Stomach (tissue), 9 donors: Measurements from ENCODE around the gene TMEM236. TPM values are rescaled to one million over a fixed set of nuclear protein-coding genes. Genes with fewer than 3 reads are reported as not detected.

Experiments
- DNase-seq, 2 donors: peaks; one replicate each; pipeline versions ENCODE4 v3.0.0 to v3.0.0-alpha.2; 2013 to 2019
- H3K27ac ChIP-seq, 5 donors: fragments of 200-600 bp in 4 of 5; sonication (generic) in 4 of 5; one replicate each; pipeline ENCODE4 v1.5.1; 2013 to 2019; ENCODE audit warnings: mild to moderate bottlenecking in 1 of 5, moderate library complexity in 1 of 5
- H3K27me3 ChIP-seq, 3 donors: fragments of 200-600 bp; sonication (generic); one replicate each; pipeline ENCODE4 v1.5.1; 2017 to 2019; ENCODE audit warnings: mixed run types in 1 of 3
- H3K36me3 ChIP-seq, 4 donors: fragments of 200-600 bp; sonication (generic); 1 replicate in 3 of 4; 2 replicates in 1 of 4; pipeline ENCODE4 v1.5.1; 2016 to 2019
- H3K4me1 ChIP-seq, 4 donors: fragments of 200-600 bp; sonication (generic); one replicate each; pipeline ENCODE4 v1.5.1; 2016 to 2019
- H3K4me3 ChIP-seq, 4 donors: fragments of 200-600 bp; sonication (generic) in 3 of 4; one replicate each; pipeline ENCODE4 v1.5.1; 2016 to 2019; ENCODE audit warnings: mild to moderate bottlenecking in 1 of 4
- H3K9me3 ChIP-seq, 4 donors: fragments of 200-600 bp; sonication (generic); one replicate each; pipeline ENCODE4 v1.5.1; 2016 to 2019
- CTCF ChIP-seq, 7 experiments: fragments of 450-650 bp in 4 of 7; fragments of 200-600 bp in 3 of 7; sonication (generic) in 3 of 7; IDR thresholded peaks; one replicate each; pipeline ENCODE4 v1.5.1; 2016 to 2019; ENCODE audit warnings: antibody characterized with exemption in 7 of 7, control low read depth in 2 of 7, mild to moderate bottlenecking in 1 of 7
- EP300 ChIP-seq: sonication (generic); formaldehyde crosslinking; IDR thresholded peaks from one replicate; pipeline ENCODE4 v1.6.1; 2017; ENCODE audit warnings: antibody characterized with exemption
- POLR2A ChIP-seq, 4 donors: fragments of 450-650 bp; IDR thresholded peaks; one replicate each; pipeline ENCODE4 v1.6.1; 2016; ENCODE audit warnings: antibody characterized with exemption in 4 of 4, control low read depth in 2 of 4, mild to moderate bottlenecking in 1 of 4, moderate library complexity in 1 of 4
- POLR2AphosphoS5 ChIP-seq, 3 donors: sonication (generic); formaldehyde crosslinking; IDR thresholded peaks; one replicate each; pipeline ENCODE4 v1.6.1; 2016; ENCODE audit warnings: antibody characterized with exemption in 3 of 3
- WGBS, 5 donors: extraction: QIAGEN DNeasy Blood & Tissue Kit in 3 of 5; methylation state at CpG; one replicate each; pipeline versions ENCODE4 v1.1.5 to v1.1.7; 2013 to 2018; 5-methylcytosine and 5-hydroxymethylcytosine counted together
- intact Hi-C: fragments of 100-400 bp; cut with DNase I; formaldehyde crosslinking; loops from one replicate; pipeline ENCODE4 v1.15.1; 2023; ENCODE audit warnings: low total_unique reads
- polyA plus RNA-seq, 3 donors: library from polyadenylated mRNA; stranded (reverse); fragments of 200-250 nt; gene quantifications; one replicate each; pipeline ENCODE4 v1.2.3, GENCODE V29; 2013
- total RNA-seq, 5 donors: library from RNA; depleted of rRNA; stranded (reverse); fragments of >200 nt; gene quantifications; one replicate each; pipeline versions ENCODE4 v1.1.0 to v1.2.3, GENCODE V29; 2014 to 2016
- donor health status: healthy with polysubstance abuse.
- donor health status: Bipolar disorder and iron deficiency.
- donor health status: healthy.

TMEM236 gene
- total and polyA plus RNA-seq, 8 donors: 0.08 to 9.6 (median 1.3) TPM; not detected in 2

DNA sequence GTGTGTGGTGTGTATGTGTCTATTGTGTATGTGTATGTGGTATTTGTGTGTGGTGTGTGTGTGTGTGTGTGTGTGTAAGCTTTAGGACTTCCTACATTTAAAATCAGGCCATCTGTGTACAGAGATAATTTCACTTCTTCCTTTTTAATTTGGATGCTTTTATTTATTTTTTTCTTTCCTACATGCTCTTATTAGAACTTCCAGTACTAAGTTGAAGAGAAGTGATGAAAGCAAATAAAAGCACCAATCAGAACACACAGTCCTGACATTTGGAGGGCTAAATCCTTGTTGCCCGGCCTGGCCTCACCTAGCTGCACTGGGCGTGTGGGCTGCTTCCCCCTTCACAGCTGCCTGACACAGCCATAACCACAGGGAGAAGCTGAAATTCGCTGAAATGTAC is 53.3 kb downstream of the TMEM236 start:
- no peaks in the 10 kb centered on the region for H3K4me1 ChIP-seq
- DNase-seq: no peak
- H3K36me3 ChIP-seq: no peaks in the 10 kb centered on the region
- intact Hi-C loops: no loop called here
- no peaks in the 10 kb centered on the region for H3K27me3 ChIP-seq
- H3K4me3 ChIP-seq: no peak overlapping the region
- H3K9me3 ChIP-seq: no peaks in the 10 kb centered on the region
- TF ChIP-seq EP300 (no peak), POLR2A (IDR thresholded peaks at IDR 0.05) (no peak), POLR2AphosphoS5 (IDR thresholded peaks at IDR 0.05) (no peak), CTCF (IDR thresholded peaks at IDR 0.05) (no peak)
- WGBS, 5 donors: 55 to 88% (median 63%) methylated on average over 3 of the region's 3 CpGs
- H3K27ac ChIP-seq: no peak overlapping the region

DNA sequence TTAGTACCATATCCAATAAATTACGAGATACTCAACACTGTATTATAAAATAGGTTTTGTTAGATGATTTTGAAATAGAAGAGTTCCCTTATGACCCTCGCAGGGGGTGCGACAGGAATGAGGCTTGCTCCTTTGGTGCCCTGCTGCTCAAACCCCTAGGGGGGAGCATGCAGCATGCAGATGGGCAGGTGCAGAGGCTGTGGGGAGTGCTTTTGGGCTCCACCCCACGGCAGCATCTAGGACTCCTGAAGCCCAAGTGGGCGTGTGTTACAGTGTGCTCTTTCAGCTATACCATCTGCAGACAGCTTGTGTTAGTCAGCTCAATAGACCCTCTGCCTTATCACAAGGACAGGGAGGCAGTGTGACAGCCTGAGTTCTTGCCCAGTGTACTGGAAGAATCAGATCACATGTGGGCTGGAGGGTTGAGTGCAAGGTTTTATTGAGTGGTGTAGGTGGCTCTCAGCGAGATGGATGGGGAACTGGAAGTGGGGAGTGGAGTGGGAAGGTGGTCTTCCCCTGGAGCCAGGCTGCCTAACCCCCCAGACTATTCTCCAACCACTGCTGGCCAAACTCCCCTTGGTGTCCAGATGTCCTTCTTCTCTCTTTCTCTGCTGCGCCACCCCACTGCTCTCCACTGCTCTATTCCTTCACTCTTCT is 54.0 kb downstream of the TMEM236 start:
- intact Hi-C loops: no loop called here

DNA sequence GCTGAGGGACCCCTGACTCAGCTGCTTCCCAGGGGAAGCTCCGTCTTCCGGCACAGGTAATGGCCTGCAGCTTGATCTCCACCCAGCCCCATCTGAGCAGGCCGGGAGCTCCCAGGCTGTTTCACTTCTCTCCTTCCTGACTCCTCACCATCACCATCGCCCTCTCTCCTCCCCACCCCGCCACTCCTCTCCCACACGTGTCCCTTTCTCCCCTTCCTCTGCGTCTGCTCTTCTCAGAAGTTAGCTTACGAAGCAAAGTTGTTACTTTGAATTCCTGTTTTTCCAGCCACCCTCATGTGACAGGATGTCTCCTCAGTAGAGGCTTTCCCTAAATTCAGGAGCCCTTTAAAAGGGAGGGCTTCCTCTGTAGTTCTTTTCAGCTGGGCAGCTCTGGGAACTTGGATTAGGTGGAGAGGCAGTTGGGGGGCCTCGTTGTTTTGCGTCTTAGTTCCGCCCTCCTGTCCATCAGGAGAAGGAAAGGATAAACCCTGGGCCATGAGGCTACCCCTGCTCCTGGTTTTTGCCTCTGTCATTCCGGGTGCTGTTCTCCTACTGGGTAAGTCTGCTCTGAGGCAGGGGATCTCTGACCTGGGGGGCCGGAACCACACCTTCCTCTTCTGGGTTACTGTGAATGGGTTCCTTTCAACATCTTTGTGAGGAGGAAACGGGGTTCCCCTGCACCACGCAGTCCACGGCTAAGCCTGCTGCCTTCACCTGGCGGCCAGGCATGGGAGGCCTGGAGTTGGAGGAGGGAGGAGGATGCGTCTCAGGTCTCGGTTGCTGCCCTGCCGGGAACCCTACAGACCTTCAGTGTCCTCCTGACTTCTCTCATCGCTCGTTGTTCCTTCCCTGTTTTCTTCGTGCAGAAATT is 57.2 kb downstream of the TMEM236 start, which contains the start of gene MRC1:
TSS of gene MRC1 (plus strand) at position 378 of the 871 bp plus-strand sequence. CDS start at position 496, 118 bp downstream.
- peak within 1 kb of the TSS in 2 of 5 donors; percentile 14 to 17 for H3K27ac ChIP-seq
- H3K4me3 ChIP-seq: peak within 1 kb of the TSS in 3 of 4 donors; percentile 13 to 32 (median 18)
- intact Hi-C loops: no loop called here
- 66 to 75% (median 69%) methylated on average over 23 of the region's 23 CpGs for WGBS, 5 donors
- no peaks in the 10 kb centered on the region for H3K36me3 ChIP-seq
- H3K9me3 ChIP-seq: no peaks in the 10 kb centered on the region
- TF ChIP-seq CTCF (IDR thresholded peaks at IDR 0.05) (no peak), POLR2AphosphoS5 (IDR thresholded peaks at IDR 0.05) (no peak), POLR2A (IDR thresholded peaks at IDR 0.05) (no peak), EP300 (no peak)
- DNase-seq: no peak
- H3K4me1 ChIP-seq: no peaks in the 10 kb centered on the region
- H3K27me3 ChIP-seq: no peaks in the 10 kb centered on the region

More for the DNA sequence above, 54.0 kb downstream of the TMEM236 start:
- H3K27ac ChIP-seq: no peak overlapping the region
- no peak for DNase-seq
- WGBS, 5 donors: 43 to 77% (median 60%) methylated on average over 7 of the region's 7 CpGs
- H3K36me3 ChIP-seq: no peaks in the 10 kb centered on the region
- no peaks in the 10 kb centered on the region for H3K9me3 ChIP-seq
- TF ChIP-seq CTCF (IDR thresholded peaks at IDR 0.05): no peak
- TF ChIP-seq EP300: no peak
- no peak for TF ChIP-seq POLR2AphosphoS5 (IDR thresholded peaks at IDR 0.05)
- no peak for TF ChIP-seq POLR2A (IDR thresholded peaks at IDR 0.05)
- H3K27me3 ChIP-seq: no peaks in the 10 kb centered on the region
- H3K4me3 ChIP-seq: no peak overlapping the region
- H3K4me1 ChIP-seq: no peaks in the 10 kb centered on the region

DNA sequence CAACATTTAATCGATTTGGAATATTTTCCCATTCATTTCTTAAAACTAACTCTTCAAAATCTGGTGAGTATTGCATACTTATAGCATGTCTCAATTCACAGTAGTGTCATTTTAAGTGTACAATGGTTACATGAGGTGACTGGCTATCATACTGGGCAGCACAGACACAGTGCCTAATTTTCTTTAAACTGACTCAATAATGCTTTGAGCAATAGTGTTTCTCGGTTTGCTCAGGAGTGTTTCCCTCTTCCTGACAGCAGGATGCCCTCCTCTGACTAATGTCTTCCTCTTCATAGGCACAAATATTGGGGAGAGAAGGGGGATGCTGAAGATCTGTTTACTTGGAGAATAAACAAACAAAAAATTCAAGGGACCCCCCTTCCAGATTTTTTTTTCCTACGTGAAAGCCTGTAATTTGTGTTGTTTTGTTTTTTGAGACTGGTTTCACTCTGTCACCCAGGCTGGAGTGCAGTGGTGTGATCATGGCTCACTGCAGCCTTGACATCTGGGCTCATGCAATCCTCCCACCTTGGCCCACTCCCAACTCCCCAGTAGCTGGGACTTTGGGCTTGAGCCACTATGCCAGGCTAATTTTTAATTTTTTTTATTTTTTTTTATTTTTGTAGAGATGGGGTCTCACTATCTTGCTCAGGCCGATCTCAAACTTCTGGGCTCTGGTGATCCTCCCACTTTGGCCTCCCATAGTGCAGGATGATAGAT is 59.3 kb downstream of the TMEM236 start:
- intact Hi-C loops: no loop called here
- no peak for DNase-seq
- 70 to 81% (median 77%) methylated on average over 4 of the region's 4 CpGs for WGBS, 5 donors
- Histone ChIP-seq H3K36me3 (no peaks in the 10 kb centered on the region), H3K27me3 (no peaks in the 10 kb centered on the region), H3K27ac (no peak overlapping the region), H3K9me3 (no peaks in the 10 kb centered on the region), H3K4me1 (no peaks in the 10 kb centered on the region), H3K4me3 (peak overlapping the region in 3 of 4 donors; percentile 19 to 32 (median 21))
- no peak for TF ChIP-seq POLR2AphosphoS5 (IDR thresholded peaks at IDR 0.05)
- TF ChIP-seq EP300: no peak
- TF ChIP-seq POLR2A (IDR thresholded peaks at IDR 0.05): no peak
- TF ChIP-seq CTCF (IDR thresholded peaks at IDR 0.05): no peak
